Measurements from ENCODE around the gene APEH.
A peak's percentile ranks its signal among the peaks of the same experiment; 100 is the strongest.

The APEH gene

GRCh38 chr3:49674497-49674983, 389 bp downstream of the APEH start:
- Histone ChIP-seq H3K36me3 (ENCODE audit: control insufficient read depth in 2 of 2, insufficient read depth in 1 of 2, low read length in 2 of 2) (peaks cover 0 to 43% of the 10 kb centered on the region in 2 experiments; a peak in 1 of 3 replicates), H3K27ac (ENCODE audit: extremely low read depth, low read depth, low read length) (peak overlapping the region; percentile 72), H3K9me3 (ENCODE audit: control insufficient read depth, insufficient read depth, low read depth, low read length) (no peaks in the 10 kb centered on the region), H3K4me3 (ENCODE audit: low read depth, low read length) (peak overlapping the region; percentile 89), H3K4me1 (ENCODE audit: control insufficient read depth, insufficient read depth, low read length) (no peaks in the 10 kb centered on the region)
- ChIA-PET POLR2A (interaction anchor here (1.3 kb wide), 1 partner anchor 135 kb away, joined by 3 read pairs; no protein-coding TSS in a partner anchor), CTCF (interaction anchor here (0.7 to 1.0 kb wide), 2 partner anchors 12 to 29 kb away, joined by 3 to 4 read pairs; no protein-coding TSS in a partner anchor)
- TF ChIP-seq TSHZ1 (tag by site-specific recombination; IDR thresholded peaks at IDR 0.05; ENCODE audit: borderline replicate concordance), result no peak
- TF ChIP-seq ZNF548 (tag by site-specific recombination; IDR thresholded peaks at IDR 0.05), result no peak
- TF ChIP-seq PRDM10 (tag by site-specific recombination; IDR thresholded peaks at IDR 0.05), result no peak
- no peak for TF ChIP-seq RBAK (tag by site-specific recombination; IDR thresholded peaks at IDR 0.05)
- no peak for TF ChIP-seq ZNF266 (tag by site-specific recombination; IDR thresholded peaks at IDR 0.05; ENCODE audit: low read depth)
- TF ChIP-seq ZBTB26 (tag by site-specific recombination; optimal IDR thresholded peaks at IDR 0.05), result peak; percentile 56
- TF ChIP-seq SCRT1 (tag by site-specific recombination; IDR thresholded peaks at IDR 0.05; ENCODE audit: borderline replicate concordance), result peak; percentile 98
- TF ChIP-seq ZNF148 (tag by site-specific recombination; IDR thresholded peaks at IDR 0.05; ENCODE audit: borderline replicate concordance), result no peak
- no peak for TF ChIP-seq ZNF677 (tag by site-specific recombination; IDR thresholded peaks at IDR 0.05)
- TF ChIP-seq ZNF529 (tag by site-specific recombination; IDR thresholded peaks at IDR 0.05; ENCODE audit: insufficient replicate concordance), result no peak
- TF ChIP-seq ZNF488 (tag by site-specific recombination; IDR thresholded peaks at IDR 0.05), result no peak
- no peak for TF ChIP-seq YY1 (tag by site-specific recombination; IDR thresholded peaks at IDR 0.05)
- no peak for TF ChIP-seq ZNF513 (tag by site-specific recombination; IDR thresholded peaks at IDR 0.05)
- TF ChIP-seq ZNF639 (tag by site-specific recombination; IDR thresholded peaks at IDR 0.05), result no peak
- no peak for TF ChIP-seq ZBTB7A (tag by site-specific recombination; IDR thresholded peaks at IDR 0.05; ENCODE audit: low read depth)
- no peak for TF ChIP-seq ZNF426 (tag by site-specific recombination; IDR thresholded peaks at IDR 0.05)
- no peak for TF ChIP-seq ZNF473 (tag by site-specific recombination; IDR thresholded peaks at IDR 0.05)
- no peak for TF ChIP-seq ZNF341 (tag by site-specific recombination; IDR thresholded peaks at IDR 0.05; ENCODE audit: low read depth)
- TF ChIP-seq ELK4 (IDR thresholded peaks at IDR 0.05; ENCODE audit: borderline replicate concordance, low read depth, low read length), result peak; percentile 30; the same call in 1 of the 2 replicates
- TF ChIP-seq ZNF174 (tag by site-specific recombination; IDR thresholded peaks at IDR 0.05), result no peak
- no peak for TF ChIP-seq ZNF2 (tag by site-specific recombination; IDR thresholded peaks at IDR 0.05)
